H1 (cell line): Measurements from ENCODE around the gene GAP43. TPM values are rescaled to one million over a fixed set of nuclear protein-coding genes. Genes with fewer than 3 reads are reported as not detected.

Experiments
- CTCF ChIA-PET: fragments of 300-600 bp; sonication (Branson Sonifier 250); formaldehyde crosslinking; loops from one replicate; lab custom pipeline; 2021; ENCODE audit not compliant: partially characterized antibody; lab: Charles Lee
- POLR2A ChIA-PET: fragments of 300-600 bp; sonication (Branson Sonifier 250); formaldehyde crosslinking; loops from one replicate; lab custom pipeline; 2021; ENCODE audit warnings: inconsistent platforms; ENCODE audit not compliant: partially characterized antibody; lab: Charles Lee
- DNase-seq, 2 experiments: peaks; one replicate each; pipeline versions ENCODE4 v3.0.0 to v3.0.0-alpha.2; 2010 to 2022; ENCODE audit warnings: low spot score in 2 of 2, low read depth in 1 of 2, mixed read lengths in 1 of 2
- FAIRE-seq: peaks from 2 replicates; lab custom pipeline; 2011; peaks lifted over from hg19 to GRCh38; lab: Jason Lieb, UNC
- H2AFZ ChIP-seq: 2 replicates; pipeline ENCODE4 v1.8.1; 2012; ENCODE audit warnings: low read length, inconsistent platforms
- H2AK5ac ChIP-seq: 2 replicates; pipeline ENCODE4 v1.6.1; 2013; ENCODE audit warnings: low read depth, low read length
- H2BK120ac ChIP-seq: replicated peaks from 2 replicates; pipeline ENCODE3; 2013; ENCODE audit warnings: low read depth, low read length, inconsistent platforms
- H2BK12ac ChIP-seq: 2 replicates; pipeline ENCODE4 v1.6.1; 2013; ENCODE audit warnings: low read depth, low read length
- H2BK15ac ChIP-seq: 2 replicates; pipeline ENCODE4 v1.6.1; 2013; ENCODE audit warnings: low read length
- H2BK20ac ChIP-seq: 2 replicates; pipeline ENCODE4 v1.6.1; 2013; ENCODE audit warnings: low read length
- H2BK5ac ChIP-seq: 2 replicates; pipeline ENCODE4 v1.6.1; 2013; ENCODE audit warnings: low read depth, low read length
- H3K14ac ChIP-seq: 2 replicates; pipeline ENCODE4 v1.6.1; 2013; ENCODE audit warnings: inconsistent platforms; ENCODE audit not compliant: insufficient read length
- H3K18ac ChIP-seq: 2 replicates; pipeline ENCODE4 v1.6.1; 2013; ENCODE audit warnings: low read length; ENCODE audit errors: extremely low read depth
- H3K23ac ChIP-seq: 2 replicates; pipeline ENCODE4 v1.6.1; 2013; ENCODE audit warnings: inconsistent platforms; ENCODE audit not compliant: insufficient read length
- H3K23me2 ChIP-seq: 2 replicates; pipeline ENCODE4 v1.6.1; 2013; ENCODE audit warnings: low read depth, low read length
- H3K27ac ChIP-seq: 2 replicates; pipeline ENCODE4 v1.6.1; 2011; ENCODE audit warnings: low read depth, low read length, inconsistent platforms
- H3K27me3 ChIP-seq, 4 experiments: replicated peaks in 1 of 4; 1 replicate in 1 of 4; 2 replicates in 3 of 4; pipeline versions ENCODE4 v1.6.1 to v1.8.1; 2011 to 2013; ENCODE audit warnings: low read length in 3 of 4, mild to moderate bottlenecking in 3 of 4, inconsistent platforms in 2 of 4, mixed read lengths in 2 of 4, moderate library complexity in 1 of 4; ENCODE audit not compliant: control insufficient read depth in 3 of 4, insufficient read depth in 3 of 4; ENCODE audit errors: extremely low read depth in 1 of 4
- H3K36me3 ChIP-seq, 4 experiments: 2 replicates each; pipeline versions ENCODE4 v1.6.1 to v1.8.1; 2011 to 2013; ENCODE audit warnings: mild to moderate bottlenecking in 4 of 4, low read length in 3 of 4, moderate library complexity in 2 of 4, control low read depth in 1 of 4, inconsistent platforms in 1 of 4; ENCODE audit not compliant: insufficient read depth in 4 of 4, control insufficient read depth in 2 of 4
- H3K4ac ChIP-seq: replicated peaks from 2 replicates; pipeline ENCODE3; 2013; ENCODE audit warnings: low read length, low read depth, mixed read lengths, inconsistent platforms; ENCODE audit not compliant: insufficient read length
- H3K4me1 ChIP-seq, 4 experiments: replicated peaks in 1 of 4; 1 replicate in 1 of 4; 2 replicates in 3 of 4; pipeline versions ENCODE4 v1.6.1 to v1.8.1; 2011 to 2013; ENCODE audit warnings: low read length in 3 of 4, inconsistent platforms in 2 of 4, mixed read lengths in 1 of 4; ENCODE audit not compliant: insufficient read depth in 4 of 4, control insufficient read depth in 3 of 4
- H3K4me2 ChIP-seq, 2 experiments: 2 replicates each; pipeline versions ENCODE4 v1.6.1 to v1.8.1; 2011 to 2013; ENCODE audit warnings: low read depth in 2 of 2, low read length in 2 of 2, control low read depth in 1 of 2, inconsistent platforms in 1 of 2, mild to moderate bottlenecking in 1 of 2; ENCODE audit not compliant: insufficient read depth in 1 of 2
- H3K4me3 ChIP-seq, 4 experiments: fragments of 200-600, 300-600 bp in 1 of 4; sonication (generic), shearing (Covaris generic), sonication (Bioruptor Twin) in 1 of 4; 2 replicates each; pipeline versions ENCODE4 v1.5.1 to v1.8.1; 2011 to 2016; ENCODE audit warnings: low read length in 4 of 4, low read depth in 3 of 4, control low read depth in 2 of 4, inconsistent platforms in 2 of 4, mild to moderate bottlenecking in 2 of 4, mixed read lengths in 1 of 4, moderate library complexity in 1 of 4; ENCODE audit not compliant: insufficient read depth in 2 of 4; ENCODE audit errors: extremely low read depth in 1 of 4
- H3K56ac ChIP-seq: replicated peaks from 2 replicates; pipeline ENCODE3; 2013; ENCODE audit warnings: low read depth, mild to moderate bottlenecking, mixed read lengths, low read length, inconsistent platforms; ENCODE audit not compliant: insufficient read length
- H3K79me1 ChIP-seq: 2 replicates; pipeline ENCODE4 v1.6.1; 2013; ENCODE audit warnings: low read depth, low read length, control low read depth
- H3K79me2 ChIP-seq, 2 experiments: 2 replicates each; pipeline versions ENCODE4 v1.6.1 to v1.8.1; 2012 to 2013; ENCODE audit warnings: low read length in 2 of 2, mild to moderate bottlenecking in 2 of 2, inconsistent platforms in 1 of 2; ENCODE audit not compliant: insufficient read depth in 2 of 2, control insufficient read depth in 1 of 2
- H3K9ac ChIP-seq, 4 experiments: replicated peaks in 1 of 4; 1 replicate in 1 of 4; 2 replicates in 3 of 4; pipeline versions ENCODE4 v1.6.1 to v1.8.1; 2011 to 2013; ENCODE audit warnings: low read depth in 3 of 4, low read length in 3 of 4, control low read depth in 2 of 4, mild to moderate bottlenecking in 2 of 4, moderate library complexity in 2 of 4, inconsistent platforms in 1 of 4; ENCODE audit errors: extremely low read depth in 1 of 4
- H3K9me3 ChIP-seq, 2 experiments: 2 replicates each; pipeline versions ENCODE4 v1.6.1 to v1.8.1; 2012 to 2013; ENCODE audit warnings: mild to moderate bottlenecking in 2 of 2, moderate library complexity in 2 of 2, control low read depth in 1 of 2, inconsistent platforms in 1 of 2, low read depth in 1 of 2, low read length in 1 of 2, mixed read lengths in 1 of 2; ENCODE audit not compliant: insufficient read depth in 2 of 2
- H4K20me1 ChIP-seq, 2 experiments: replicated peaks in 1 of 2; 2 replicates each; pipeline versions ENCODE3 to v1.8.1; 2011 to 2013; ENCODE audit warnings: inconsistent platforms in 2 of 2, low read length in 2 of 2, mild to moderate bottlenecking in 1 of 2; ENCODE audit not compliant: insufficient read depth in 2 of 2, control insufficient read depth in 1 of 2
- H4K5ac ChIP-seq: 2 replicates; pipeline ENCODE4 v1.6.1; 2013; ENCODE audit warnings: low read length, low read depth, mixed read lengths, inconsistent platforms; ENCODE audit not compliant: insufficient read length
- H4K8ac ChIP-seq: 2 replicates; pipeline ENCODE4 v1.8.0; 2013; ENCODE audit warnings: mild to moderate bottlenecking, moderate library complexity, low read length, inconsistent platforms; ENCODE audit not compliant: insufficient read depth; ENCODE audit errors: extremely low read depth
- H4K91ac ChIP-seq: replicated peaks from 2 replicates; pipeline ENCODE3; 2013; ENCODE audit warnings: low read length, mixed read lengths, inconsistent platforms; ENCODE audit not compliant: insufficient read length
- CBX8 ChIP-seq: fragments of 300-800, 300-1000 bp; sonication (generic); IDR thresholded peaks from 2 replicates; pipeline ENCODE4 v1.7.1; 2016; ENCODE audit warnings: low read depth, low read length, borderline replicate concordance
- CREB1 ChIP-seq: IDR thresholded peaks from 2 replicates; pipeline ENCODE4 v1.6.1; 2012; ENCODE audit warnings: inconsistent platforms
- FOSL1 ChIP-seq: IDR thresholded peaks from 2 replicates; pipeline ENCODE4 v1.6.1; 2011; ENCODE audit warnings: mild to moderate bottlenecking, low read depth, low read length, moderate library complexity; ENCODE audit not compliant: insufficient read depth
- JUND ChIP-seq: IDR thresholded peaks from 2 replicates; pipeline ENCODE4 v1.6.1; 2011; ENCODE audit warnings: mild to moderate bottlenecking, improper control_type of control experiment, low read length
- KDM1A ChIP-seq: fragments of 200-600, 300-600 bp; sonication (generic); IDR thresholded peaks from 2 replicates; pipeline ENCODE4 v1.7.1; 2016; ENCODE audit warnings: mild to moderate bottlenecking, low read length, borderline replicate concordance
- KDM4A ChIP-seq: IDR thresholded peaks from one replicate; pipeline ENCODE4 v1.7.1; 2012; ENCODE audit warnings: low read depth, mild to moderate bottlenecking, moderate library complexity, low read length, inconsistent platforms; ENCODE audit not compliant: severe bottlenecking
- POLR2A ChIP-seq, 2 experiments: IDR thresholded peaks; 1 replicate in 1 of 2; 2 replicates in 1 of 2; pipeline ENCODE4 v1.6.1; 2011; ENCODE audit warnings: low read depth in 2 of 2, low read length in 2 of 2, mild to moderate bottlenecking in 2 of 2; ENCODE audit errors: control extremely low read depth in 1 of 2
- SIX5 ChIP-seq: IDR thresholded peaks from 2 replicates; pipeline ENCODE4 v1.6.1; 2011; ENCODE audit warnings: mild to moderate bottlenecking, low read depth, low read length
- SP4 ChIP-seq: IDR thresholded peaks from 2 replicates; pipeline ENCODE4 v1.6.1; 2012; ENCODE audit warnings: low read length, inconsistent platforms
- TBP ChIP-seq: IDR thresholded peaks from 2 replicates; pipeline ENCODE4 v1.6.1; 2011; ENCODE audit warnings: low read depth, low read length, improper control_type of control experiment
- WGBS, 2 experiments: shearing (Covaris generic) in 1 of 2; methylation state at CpG; one replicate each; pipeline versions ENCODE4 v1.1.6 to v1.1.7; 2013 to 2015; ENCODE audit warnings: low lambda C conversion rate in 2 of 2, mixed read lengths in 2 of 2, inconsistent platforms in 1 of 2, low coverage in 1 of 2, missing lambda C conversion rate in 1 of 2; ENCODE audit not compliant: insufficient replicate concordance in 2 of 2, insufficient coverage in 1 of 2, insufficient read length in 1 of 2; ENCODE audit errors: extremely low coverage in 1 of 2, missing lambda C conversion rate in 1 of 2; 5-methylcytosine and 5-hydroxymethylcytosine counted together
- polyA plus RNA-seq, 7 experiments: library from polyadenylated mRNA; depleted of rRNA in 3 of 7; stranded (reverse) in 5 of 7; unstranded in 2 of 7; fragments of >200 nt in 5 of 7; fragments of 200-250 nt in 2 of 7; gene quantifications; 1 replicate in 5 of 7; 2 replicates in 1 of 7; 4 replicates in 1 of 7; pipeline versions ENCODE4 v1.2.1 to v1.2.3, GENCODE V29; 2011 to 2013; ENCODE audit warnings: missing spikeins in 2 of 7, mixed read lengths in 2 of 7
- total RNA-seq: library from RNA; stranded (reverse); fragmentation: NEBNext Ultra II Directional; extraction: Animal tissue kit (Norgen Biotek cat#: 25700); gene quantifications from 2 replicates; pipeline ENCODE4 v1.2.1, GENCODE V29; 2021
- TF ChIP-seq, protein P1 (sequence below), 3 experiments: IDR thresholded peaks; 1 replicate in 2 of 3; 2 replicates in 1 of 3; pipeline versions ENCODE4 v1.5.1 to v1.6.1; 2011; ENCODE audit warnings: low read length in 3 of 3, mild to moderate bottlenecking in 3 of 3, inconsistent platforms in 2 of 3, low read depth in 1 of 3, moderate library complexity in 1 of 3; ENCODE audit not compliant: insufficient read depth in 1 of 3; ENCODE audit errors: control extremely low read depth in 1 of 3

Gene GAP43
- total and polyA plus RNA-seq, 2 of the 8 experiments (the other 6 are each of a cell fraction or from before 2014, with no cell fraction given) = 11.2 to 21.9 TPM

DNA sequence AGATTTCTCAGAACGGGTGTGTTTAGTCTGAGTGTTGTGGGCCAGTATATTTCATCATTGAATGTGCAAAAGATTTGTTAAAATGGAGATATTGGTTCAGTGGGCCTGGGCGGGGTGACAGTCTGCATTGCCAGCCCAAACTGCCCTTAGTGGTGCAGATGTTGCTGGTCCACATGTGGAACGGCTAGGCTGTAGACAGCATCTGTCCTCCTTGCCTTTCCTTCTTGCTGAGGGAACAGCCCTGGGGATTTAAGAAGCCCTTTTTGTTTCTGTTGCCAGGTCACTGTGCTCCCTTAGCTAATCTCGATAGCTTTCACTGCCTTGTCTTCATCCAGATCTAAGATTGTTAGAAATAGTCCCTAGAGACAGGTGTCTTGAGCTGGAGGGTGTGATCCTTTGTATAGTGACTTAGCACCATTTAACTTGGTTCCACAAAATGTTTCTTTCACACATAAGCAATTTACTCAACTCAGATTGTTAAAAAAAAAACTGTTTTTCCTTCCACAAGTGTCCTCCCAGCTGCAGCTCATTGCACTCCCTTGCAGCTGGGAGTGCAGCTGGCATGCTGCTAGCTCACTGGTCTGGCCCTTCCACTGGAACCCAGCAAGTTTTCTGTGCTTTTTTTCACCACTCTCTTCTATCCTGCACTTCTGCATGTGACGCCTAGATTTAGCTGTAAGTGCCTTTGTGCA is 37.5 kb downstream of the GAP43 start:
- H2AK5ac ChIP-seq = 0 out of 2 replicates have a peak overlapping the region, but pooled peaks have one; percentile 60
- no peak for FAIRE-seq
- H4K8ac ChIP-seq = no peak overlapping the region
- no peak overlapping the region for H3K27ac ChIP-seq
- H2BK15ac ChIP-seq = no peak overlapping the region
- POLR2A ChIA-PET = no interaction called here
- H3K4me1 ChIP-seq = peaks cover 5 to 14% (median 10%) of the 10 kb centered on the region in 4 experiments; a peak in 6 of 7 replicates
- H3K23ac ChIP-seq = no peak overlapping the region
- H3K9ac ChIP-seq = no peak overlapping the region
- no peaks in the 10 kb centered on the region; the same call in 1 of the 2 replicates for H3K79me1 ChIP-seq
- H2BK12ac ChIP-seq = no peak overlapping the region; the same call in 1 of the 2 replicates
- H3K4me3 ChIP-seq = no peak overlapping the region
- H3K56ac ChIP-seq = no peak overlapping the region
- no peaks in the 10 kb centered on the region for H3K36me3 ChIP-seq
- no peaks in the 10 kb centered on the region for H3K9me3 ChIP-seq
- H3K27me3 ChIP-seq = no peaks in the 10 kb centered on the region
- CTCF ChIA-PET = interaction anchor here (0.8 to 1.8 kb wide), 5 partner anchors 13 to 776 kb away, joined by 3 to 5 read pairs (median 3); no protein-coding TSS in a partner anchor
- no peak overlapping the region for H3K4ac ChIP-seq
- 0 out of 2 replicates have a peak overlapping the region, but pooled peaks have one; percentile 16 for H2BK20ac ChIP-seq
- H4K91ac ChIP-seq = no peak overlapping the region
- H2BK5ac ChIP-seq = no peak overlapping the region
- no peak overlapping the region for H3K14ac ChIP-seq
- H2BK120ac ChIP-seq = no peak overlapping the region
- no peak for DNase-seq
- WGBS, 2 experiments = 83% methylated on average over 5 of the region's 5 CpGs; no CpG with 5 or more reads in 1 of the 2 experiments
- 0 out of 2 replicates have a peak overlapping the region, but pooled peaks have one; percentile 49 for H3K18ac ChIP-seq
- H4K20me1 ChIP-seq = no peaks in the 10 kb centered on the region
- H3K23me2 ChIP-seq = peaks cover 4% of the 10 kb centered on the region; the same call in 1 of the 2 replicates
- no peak overlapping the region for H2AFZ ChIP-seq
- no peak overlapping the region for H3K4me2 ChIP-seq
- no peak overlapping the region for H4K5ac ChIP-seq
- H3K79me2 ChIP-seq = no peaks in the 10 kb centered on the region
- TF ChIP-seq SIX5 = no peak
- no peak for TF ChIP-seq CREB1
- TF ChIP-seq KDM4A = no peak
- TF ChIP-seq SP4 = no peak
- TF ChIP-seq TBP = no peak
- TF ChIP-seq JUND = no peak
- no peak for TF ChIP-seq FOSL1
- no peak for TF ChIP-seq POLR2A (IDR thresholded peaks at IDR 0.05; ENCODE audit: control extremely low read depth in 1 of 2, low read depth in 2 of 2, low read length in 2 of 2)
- TF ChIP-seq CBX8 = no peak
- TF ChIP-seq KDM1A = no peak
- TF ChIP-seq, protein P1, sequence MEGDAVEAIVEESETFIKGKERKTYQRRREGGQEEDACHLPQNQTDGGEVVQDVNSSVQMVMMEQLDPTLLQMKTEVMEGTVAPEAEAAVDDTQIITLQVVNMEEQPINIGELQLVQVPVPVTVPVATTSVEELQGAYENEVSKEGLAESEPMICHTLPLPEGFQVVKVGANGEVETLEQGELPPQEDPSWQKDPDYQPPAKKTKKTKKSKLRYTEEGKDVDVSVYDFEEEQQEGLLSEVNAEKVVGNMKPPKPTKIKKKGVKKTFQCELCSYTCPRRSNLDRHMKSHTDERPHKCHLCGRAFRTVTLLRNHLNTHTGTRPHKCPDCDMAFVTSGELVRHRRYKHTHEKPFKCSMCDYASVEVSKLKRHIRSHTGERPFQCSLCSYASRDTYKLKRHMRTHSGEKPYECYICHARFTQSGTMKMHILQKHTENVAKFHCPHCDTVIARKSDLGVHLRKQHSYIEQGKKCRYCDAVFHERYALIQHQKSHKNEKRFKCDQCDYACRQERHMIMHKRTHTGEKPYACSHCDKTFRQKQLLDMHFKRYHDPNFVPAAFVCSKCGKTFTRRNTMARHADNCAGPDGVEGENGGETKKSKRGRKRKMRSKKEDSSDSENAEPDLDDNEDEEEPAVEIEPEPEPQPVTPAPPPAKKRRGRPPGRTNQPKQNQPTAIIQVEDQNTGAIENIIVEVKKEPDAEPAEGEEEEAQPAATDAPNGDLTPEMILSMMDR (IDR thresholded peaks at IDR 0.05; ENCODE audit: control extremely low read depth in 1 of 3, insufficient read depth in 1 of 3, low read depth in 1 of 3, low read length in 3 of 3) = no peak
